ENCODE results near the gene DBP.
"Not testable (repeated sequence)": the region's sequence is repeated elsewhere in the genome, so short reads cannot be mapped to it uniquely, and the experiment has no call there.

The DBP gene

GRCh38 chr19:48636859-48637448 is at the start of gene DBP:
TSS of gene DBP (minus strand) at chr19:48637379. CDS start at chr19:48636994, 385 bp downstream.
- no peak for DNase-seq

DNA sequence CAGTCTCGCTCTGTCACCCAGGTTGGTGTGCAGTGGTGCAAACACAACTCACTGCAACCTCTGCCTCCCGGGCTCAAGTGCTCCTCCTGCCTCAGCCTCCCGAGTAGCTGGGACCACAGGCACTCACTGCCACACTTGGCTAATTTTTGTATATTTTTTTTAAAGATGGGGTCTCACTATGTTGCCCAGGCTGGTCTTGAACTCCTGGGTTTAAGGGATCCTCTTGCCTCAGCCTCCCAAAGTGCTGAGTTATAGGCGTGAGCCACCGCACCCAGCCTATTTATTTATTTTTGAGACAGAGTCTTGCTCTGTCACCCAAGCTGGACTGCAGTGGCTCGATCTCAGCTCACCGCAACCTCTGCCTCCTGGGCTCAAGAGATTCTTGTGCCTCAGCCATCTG is 49.5 kb upstream of the DBP start:
- not testable (repeated sequence) for DNase-seq

DNA sequence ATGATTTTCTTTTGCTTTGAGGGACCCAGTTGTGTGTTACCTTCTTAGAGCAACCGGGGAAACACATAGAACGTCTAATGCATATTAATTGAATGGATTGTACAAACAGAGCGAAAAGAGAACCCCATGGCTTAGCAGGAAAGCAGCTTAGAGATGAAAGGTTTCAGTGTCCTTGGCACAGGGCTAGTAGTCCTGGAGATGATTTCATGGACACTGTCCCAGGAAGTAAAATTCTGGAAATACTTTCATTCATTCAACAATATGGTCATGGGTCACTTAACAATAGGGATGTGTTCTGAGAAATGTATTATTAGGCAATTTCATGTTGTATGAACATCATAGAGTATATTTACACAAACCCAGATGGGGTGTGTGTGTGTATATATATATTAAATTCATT is 48.9 kb upstream of the DBP start:
- DNase-seq: no peak

GRCh38 chr19:48685583-48685982 is 48.4 kb upstream of the DBP start:
- DNase-seq: no peak

- DNase-seq: no peak
Measured at GRCh38 chr19:48683349-48683748, 46.2 kb upstream of the DBP start.

DNA sequence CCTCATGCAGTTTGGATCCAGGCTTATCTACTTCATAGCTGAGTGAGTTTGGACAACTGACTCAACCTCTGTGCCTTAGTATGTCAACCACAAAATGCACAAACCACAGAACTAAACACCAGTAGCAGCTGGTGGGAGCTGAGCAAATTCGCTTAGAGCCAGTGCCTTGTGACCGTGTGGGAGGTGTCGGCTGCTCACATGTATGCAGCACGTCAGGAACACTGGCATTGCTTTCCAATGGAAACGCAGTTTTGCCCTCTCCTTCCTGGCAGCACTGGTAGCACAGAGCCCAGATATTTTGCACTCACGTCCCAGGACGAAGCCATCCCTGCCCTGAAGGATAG is 43.9 kb upstream of the DBP start:
- DNase-seq: no peak

- DNase-seq: no peak
Measured at GRCh38 chr19:48680436-48681126, 43.4 kb upstream of the DBP start.

DNA sequence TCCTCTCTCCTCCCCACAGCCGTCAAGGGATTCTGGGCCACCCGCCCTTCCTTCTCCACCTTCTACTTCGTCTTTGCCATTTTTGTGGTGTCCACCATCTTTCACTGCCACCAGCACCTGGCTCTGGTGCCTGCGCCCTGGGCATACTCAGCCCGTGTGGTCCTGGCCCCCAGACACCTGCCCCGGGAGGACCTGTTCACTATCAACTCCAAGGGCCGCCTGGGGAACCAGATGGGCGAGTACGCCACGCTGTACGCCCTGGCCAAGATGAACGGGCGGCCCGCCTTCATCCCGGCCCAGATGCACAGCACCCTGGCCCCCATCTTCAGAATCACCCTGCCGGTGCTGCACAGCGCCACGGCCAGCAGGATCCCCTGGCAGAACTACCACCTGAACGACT is 42.8 kb upstream of the DBP start:
- DNase-seq: not testable (repeated sequence)

- DNase-seq: no peak
Measured at GRCh38 chr19:48678201-48678600, 41.0 kb upstream of the DBP start.

DNA sequence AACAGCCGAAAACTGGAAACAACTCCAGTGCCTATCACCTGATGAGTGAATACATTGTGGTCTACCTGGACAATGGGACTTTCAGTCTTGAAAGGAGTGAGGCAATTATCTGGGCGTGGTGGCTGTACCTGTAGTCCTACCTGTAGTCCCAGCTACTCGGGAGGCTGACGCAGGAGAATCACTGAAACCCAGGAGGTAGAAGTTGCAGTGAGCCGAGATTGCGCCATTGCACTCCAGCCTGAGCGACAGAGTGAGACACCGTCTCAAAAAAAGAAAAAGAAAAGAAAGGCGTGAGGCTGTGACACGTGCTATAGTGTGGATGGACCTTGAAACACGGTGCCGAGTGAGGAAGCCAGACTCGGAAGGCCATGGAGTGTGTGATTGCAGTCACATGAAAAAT is 39.7 kb upstream of the DBP start:
- no peak for DNase-seq

- no peak for DNase-seq
Measured at GRCh38 chr19:48676487-48676886, 39.3 kb upstream of the DBP start.

- no peak for DNase-seq
Measured at GRCh38 chr19:48674921-48675824, 38.0 kb upstream of the DBP start.

DNA sequence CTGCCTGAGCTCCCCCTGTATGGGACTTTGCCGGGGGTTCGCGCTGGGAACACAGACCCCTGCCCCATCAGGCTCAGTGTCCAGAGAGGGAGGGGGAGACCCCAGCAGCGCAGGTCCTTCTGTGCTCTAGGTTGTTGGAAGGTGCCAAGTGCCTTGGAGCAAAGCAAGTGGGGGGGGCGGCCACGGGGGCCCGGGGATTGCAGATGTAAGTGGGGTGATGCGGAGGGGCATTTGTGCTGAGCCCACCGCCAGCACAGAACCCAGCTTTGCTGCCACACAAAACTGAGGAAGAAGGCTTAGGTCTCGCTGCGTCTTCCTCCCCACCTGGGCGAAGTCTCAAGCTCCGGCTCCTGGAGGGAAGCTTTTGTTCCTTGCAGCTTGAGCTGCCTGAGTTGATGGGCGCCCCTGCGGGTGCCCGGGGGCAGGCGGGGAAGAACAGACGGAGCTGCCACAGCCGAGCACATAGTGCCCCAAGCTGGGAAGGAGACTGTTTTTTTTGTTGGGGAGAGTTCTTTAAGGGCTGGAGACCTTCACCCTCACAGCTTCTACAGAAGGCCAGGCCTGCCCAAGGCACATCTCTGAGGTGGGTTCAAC is 37.1 kb upstream of the DBP start:
- no peak for DNase-seq

GRCh38 chr19:48673436-48674100 is 36.4 kb upstream of the DBP start:
- no peak for DNase-seq

GRCh38 chr19:48672994-48673393 is 35.8 kb upstream of the DBP start, which contains the start of gene NTN5:
TSS of gene NTN5 (minus strand) at chr19:48673017. CDS start at chr19:48670986, 2,031 bp downstream.
- DNase-seq: no peak

DNA sequence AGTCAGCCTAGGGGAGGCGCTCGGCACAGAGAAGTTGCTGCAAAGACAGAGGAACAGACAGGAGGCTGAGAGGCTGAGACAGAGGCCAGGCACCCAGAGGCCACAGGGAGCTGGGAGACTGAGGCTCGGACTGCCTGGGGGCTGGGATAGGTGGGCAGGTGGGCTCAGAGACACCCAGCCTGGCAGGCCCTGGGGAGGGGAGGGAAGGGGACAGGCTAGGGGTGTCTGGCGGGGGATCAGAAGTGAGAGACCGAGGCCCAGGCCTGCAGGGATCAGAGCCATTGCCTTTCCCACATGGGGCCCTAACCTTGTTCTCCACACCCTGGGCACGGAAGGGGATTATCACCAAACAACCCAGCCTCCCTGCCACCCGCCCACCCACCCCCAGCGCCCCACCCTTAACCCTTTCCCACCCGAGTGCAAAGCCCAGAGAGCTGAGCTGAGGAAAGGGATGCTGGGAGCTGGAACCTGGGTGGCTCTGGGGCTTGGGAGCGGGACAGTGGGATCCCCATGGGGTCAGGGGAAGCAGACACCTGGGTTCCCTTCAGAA is 34.3 kb upstream of the DBP start:
- no peak for DNase-seq

GRCh38 chr19:48670699-48671445 is 33.7 kb upstream of the DBP start:
- DNase-seq: no peak

- DNase-seq: no peak
Measured at GRCh38 chr19:48669903-48670668, 32.9 kb upstream of the DBP start.

- no peak for DNase-seq
Measured at GRCh38 chr19:48668761-48669160, 31.6 kb upstream of the DBP start.

DNA sequence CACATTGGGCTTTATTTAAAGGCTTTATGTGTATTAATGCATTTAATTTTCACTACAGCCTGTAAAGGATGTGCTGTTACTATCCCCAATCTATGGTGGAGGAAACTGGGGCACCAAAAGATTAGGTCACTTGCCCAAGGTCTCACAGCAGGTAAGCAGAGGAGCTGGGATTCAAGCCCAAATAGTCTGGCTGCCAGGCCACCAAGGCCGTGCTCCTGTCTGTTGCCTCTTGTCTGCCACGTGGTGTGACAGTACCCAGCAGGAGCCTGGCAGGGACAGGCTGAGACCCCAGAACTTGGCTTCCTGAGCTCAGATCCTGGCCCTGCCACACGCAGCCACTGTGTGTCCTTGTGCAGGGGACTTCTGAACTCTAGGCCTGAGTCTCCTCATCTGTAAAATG is 31.2 kb upstream of the DBP start:
- no peak for DNase-seq

DNA sequence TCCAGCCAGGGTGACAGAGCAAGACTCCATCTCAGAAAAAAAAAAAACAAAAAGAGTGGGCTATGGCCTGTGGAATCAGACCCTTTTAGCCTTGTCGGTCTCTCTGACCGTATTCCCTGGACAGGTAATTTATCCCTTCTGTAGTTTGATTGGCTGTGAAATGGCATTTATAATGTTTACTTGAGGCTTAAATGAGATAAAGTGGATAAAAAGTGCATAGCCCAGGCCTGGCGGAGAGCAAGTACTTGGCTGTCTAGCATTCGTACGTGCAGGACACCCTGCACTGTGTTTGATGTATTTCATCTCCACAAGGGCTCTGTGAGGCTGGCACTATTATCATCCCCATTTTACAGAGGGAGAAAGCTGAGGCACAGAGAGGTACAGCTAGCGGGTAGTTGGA is 28.6 kb upstream of the DBP start:
- DNase-seq: no peak
